CD4-positive, CD25-positive, alpha-beta regulatory T cell (primary cell): ENCODE measurements around the gene FUT8. TPM values are rescaled to one million over a fixed set of nuclear protein-coding genes. Genes with fewer than 3 reads are reported as not detected.
"Not testable (repeated sequence)": the region's sequence is repeated elsewhere in the genome, so short reads cannot be mapped to it uniquely, and the experiment has no call there.

Experiments used
- ATAC-seq, 2 donors: fragments of 150-1000 bp; cut with Tn5 transposase; one replicate each; pipeline ENCODE4 v1.10.0; 2021; ENCODE audit warnings: low read depth in 2 of 2, moderate number of reproducible peaks in 2 of 2, moderate library complexity in 1 of 2
- DNase-seq, 3 donors: peaks; one replicate each; pipeline versions ENCODE4 v3.0.0 to v3.0.0-alpha.2; 2012 to 2022; ENCODE audit warnings: mixed read lengths in 1 of 3
- H3K27ac ChIP-seq: one replicate; pipeline ENCODE4 v1.7.0; 2013; ENCODE audit warnings: mild to moderate bottlenecking, low read length; ENCODE audit not compliant: insufficient read depth, poor library complexity, severe bottlenecking
- H3K27me3 ChIP-seq: one replicate; pipeline ENCODE4 v1.7.0; 2013; ENCODE audit warnings: low read length; ENCODE audit not compliant: control insufficient read depth, insufficient read depth
- H3K36me3 ChIP-seq: one replicate; pipeline ENCODE4 v1.7.0; 2013; ENCODE audit warnings: mild to moderate bottlenecking, low read length, moderate library complexity; ENCODE audit not compliant: control insufficient read depth, insufficient read depth
- H3K4me1 ChIP-seq: 2 replicates; pipeline ENCODE4 v1.7.0; 2013; ENCODE audit warnings: mild to moderate bottlenecking, low read length; ENCODE audit not compliant: insufficient read depth, control insufficient read depth, poor library complexity, severe bottlenecking
- H3K4me3 ChIP-seq: one replicate; pipeline ENCODE4 v1.7.0; 2013; ENCODE audit warnings: low read depth, mild to moderate bottlenecking, low read length, moderate library complexity
- H3K9me3 ChIP-seq, 2 experiments: 1 replicate in 1 of 2; 2 replicates in 1 of 2; pipeline ENCODE4 v1.7.0; 2013; ENCODE audit warnings: low read length in 2 of 2, mild to moderate bottlenecking in 1 of 2, moderate library complexity in 1 of 2; ENCODE audit not compliant: control insufficient read depth in 2 of 2
- H3K27ac Mint-ChIP-seq, 3 donors: one replicate each; pipeline ENCODE4 v1.8.0; 2020 to 2022; ENCODE audit warnings: mild to moderate bottlenecking in 3 of 3, mixed read lengths in 3 of 3, moderate library complexity in 2 of 3
- H3K27me3 Mint-ChIP-seq: one replicate; pipeline ENCODE4 v1.8.0; 2022; ENCODE audit warnings: mild to moderate bottlenecking, mixed read lengths
- H3K36me3 Mint-ChIP-seq: one replicate; pipeline ENCODE4 v1.8.0; 2020; ENCODE audit warnings: mixed read lengths
- H3K4me1 Mint-ChIP-seq, 4 donors: one replicate each; pipeline ENCODE4 v1.8.0; 2020 to 2022; ENCODE audit warnings: mixed read lengths in 4 of 4, mild to moderate bottlenecking in 1 of 4
- H3K4me3 Mint-ChIP-seq, 4 donors: one replicate each; pipeline ENCODE4 v1.8.0; 2020 to 2022; ENCODE audit warnings: mild to moderate bottlenecking in 4 of 4, mixed read lengths in 4 of 4, moderate library complexity in 3 of 4
- H3K9me3 Mint-ChIP-seq, 7 donors: one replicate each; pipeline ENCODE4 v1.8.0; 2020 to 2022; ENCODE audit warnings: mixed read lengths in 7 of 7, mild to moderate bottlenecking in 3 of 7, moderate library complexity in 2 of 7
- polyA plus RNA-seq, 4 donors: library from polyadenylated mRNA; unstranded; fragments of 300-500 nt; fragmentation: Illumina TruSeq; gene quantifications; one replicate each; pipeline ENCODE4 v1.2.3, GENCODE V29; 2021
- total RNA-seq: library from RNA; stranded (reverse); gene quantifications from one replicate; pipeline ENCODE4 v1.2.3, GENCODE V29; 2022

Gene FUT8
- total and polyA plus RNA-seq, 5 donors from 2014 or later = 15.3 to 59.2 (median 22.2) TPM

DNA sequence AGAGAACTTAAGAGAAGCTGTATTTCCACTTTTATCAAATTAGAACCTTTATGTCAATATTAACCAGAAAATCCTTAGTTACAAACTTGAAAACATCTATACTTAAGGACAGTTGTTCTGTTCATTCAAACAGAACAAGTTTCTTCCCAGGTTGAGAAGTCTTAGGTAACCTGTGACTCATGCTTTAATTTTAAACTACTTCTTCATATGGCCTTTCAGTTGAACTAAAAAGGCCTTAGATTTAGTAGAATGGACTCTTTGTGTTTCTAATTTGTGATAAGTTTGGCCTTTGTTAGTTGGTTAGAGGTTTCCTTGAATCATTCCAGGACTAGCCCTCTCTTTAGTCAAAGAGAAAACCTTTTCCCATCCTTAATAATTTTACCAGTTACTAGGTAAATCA is 274.2 kb downstream of the FUT8 start:
- H3K36me3 Mint-ChIP-seq = peaks cover 17% of the 10 kb centered on the region
- no peak overlapping the region for H3K27ac Mint-ChIP-seq
- no peak overlapping the region for H3K4me3 Mint-ChIP-seq

DNA sequence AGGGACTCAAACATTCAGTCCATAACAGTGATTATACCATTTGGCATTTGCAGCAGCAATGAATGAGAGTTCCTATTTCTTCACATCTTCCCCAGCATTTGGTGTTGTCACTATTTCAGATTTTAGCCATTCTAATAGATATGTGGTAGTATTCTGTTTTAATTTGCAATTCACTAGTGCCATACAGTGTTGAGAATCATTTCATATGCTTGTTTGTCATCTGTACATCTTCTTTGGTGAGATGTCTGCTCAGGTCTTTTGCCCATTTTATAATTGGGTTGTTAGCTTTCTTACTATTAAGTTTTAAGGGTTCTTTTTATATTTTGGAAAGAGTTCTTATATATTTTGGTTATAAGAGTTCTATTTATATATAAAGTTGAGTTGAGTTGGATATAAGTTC is 276.5 kb downstream of the FUT8 start:
- H3K27me3 Mint-ChIP-seq = no peaks in the 10 kb centered on the region
- peaks cover 0 to 7% (median 0%) of the 10 kb centered on the region in 7 donors for H3K9me3 Mint-ChIP-seq
- H3K4me3 Mint-ChIP-seq = no peak overlapping the region
- peak overlapping the region in 1 of 3 donors; percentile 33 for H3K27ac Mint-ChIP-seq
- no peaks in the 10 kb centered on the region for H3K36me3 ChIP-seq
- ATAC-seq = no peak
- H3K9me3 ChIP-seq = no peaks in the 10 kb centered on the region
- H3K4me1 Mint-ChIP-seq = peaks cover 0 to 8% (median 6%) of the 10 kb centered on the region in 4 donors
- no peak overlapping the region for H3K27ac ChIP-seq
- no peaks in the 10 kb centered on the region for H3K4me1 ChIP-seq
- H3K36me3 Mint-ChIP-seq = peaks cover 17% of the 10 kb centered on the region
- DNase-seq = no peak
- H3K27me3 ChIP-seq = no peaks in the 10 kb centered on the region
- H3K4me3 ChIP-seq = no peak overlapping the region

More for the DNA sequence above, 274.2 kb downstream of the FUT8 start:
- no peak for DNase-seq
- H3K4me3 ChIP-seq = no peak overlapping the region
- ATAC-seq = no peak
- H3K9me3 ChIP-seq = no peaks in the 10 kb centered on the region
- no peaks in the 10 kb centered on the region for H3K27me3 Mint-ChIP-seq
- peaks cover 0 to 7% (median 0%) of the 10 kb centered on the region in 7 donors for H3K9me3 Mint-ChIP-seq
- H3K4me1 Mint-ChIP-seq = peaks cover 4 to 10% (median 8%) of the 10 kb centered on the region in 4 donors
- no peaks in the 10 kb centered on the region for H3K36me3 ChIP-seq
- no peaks in the 10 kb centered on the region for H3K27me3 ChIP-seq
- no peaks in the 10 kb centered on the region for H3K4me1 ChIP-seq
- H3K27ac ChIP-seq = no peak overlapping the region

DNA sequence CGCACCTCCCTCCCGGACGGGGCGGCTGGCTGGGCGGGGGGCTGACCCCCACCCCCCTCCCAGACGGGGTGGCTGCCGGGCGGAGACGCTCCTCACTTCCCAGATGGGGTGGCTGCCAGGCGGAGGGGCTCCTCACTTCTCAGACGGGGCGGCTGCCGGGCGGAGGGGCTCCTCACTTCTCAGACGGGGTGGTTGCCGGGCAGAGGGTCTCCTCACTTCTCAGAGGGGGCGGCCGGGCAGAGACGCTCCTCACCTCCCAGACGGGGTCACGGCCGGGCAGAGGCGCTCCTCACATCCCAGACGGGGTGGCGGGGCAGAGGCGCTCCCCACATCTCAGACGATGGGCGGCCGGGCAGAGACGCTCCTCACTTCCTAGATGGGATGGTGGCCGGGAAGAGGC is 280.0 kb downstream of the FUT8 start:
- not testable (repeated sequence) for H3K27ac ChIP-seq, ATAC-seq, H3K36me3 ChIP-seq, H3K27me3 Mint-ChIP-seq, H3K27ac Mint-ChIP-seq, DNase-seq, H3K4me3 ChIP-seq, H3K27me3 ChIP-seq, H3K4me1 ChIP-seq, H3K9me3 Mint-ChIP-seq, H3K4me3 Mint-ChIP-seq, H3K9me3 ChIP-seq
- peaks cover 0 to 13% (median 2%) of the 10 kb centered on the region in 4 donors for H3K4me1 Mint-ChIP-seq
- H3K36me3 Mint-ChIP-seq = peaks cover 12% of the 10 kb centered on the region

DNA sequence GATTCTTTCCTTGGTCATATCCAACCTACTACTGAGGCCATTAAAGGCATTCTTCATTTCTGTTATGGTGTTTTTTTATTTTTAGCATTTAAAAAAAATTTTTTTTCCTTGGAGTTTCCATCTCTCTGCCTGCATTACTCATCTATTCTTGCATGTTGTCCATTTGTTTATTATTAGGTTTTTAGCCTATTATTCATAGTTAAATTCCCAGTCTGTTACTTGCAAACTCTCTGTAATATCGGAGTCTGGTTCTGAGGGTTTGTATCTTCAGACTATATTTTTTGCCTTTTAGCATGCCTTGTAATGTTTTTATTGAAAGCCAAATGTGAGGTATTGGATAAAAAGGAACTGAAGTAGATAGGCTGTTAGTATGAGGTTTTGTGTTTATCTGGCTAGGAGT is 284.3 kb downstream of the FUT8 start:
- no peaks in the 10 kb centered on the region for H3K27me3 ChIP-seq
- peaks cover 0 to 23% (median 7%) of the 10 kb centered on the region in 4 donors for H3K4me1 Mint-ChIP-seq
- no peaks in the 10 kb centered on the region for H3K9me3 ChIP-seq
- no peak overlapping the region for H3K27ac ChIP-seq
- DNase-seq = no peak
- H3K27me3 Mint-ChIP-seq = no peaks in the 10 kb centered on the region
- no peaks in the 10 kb centered on the region for H3K36me3 Mint-ChIP-seq
- no peak overlapping the region for H3K4me3 Mint-ChIP-seq
- H3K27ac Mint-ChIP-seq = no peak overlapping the region
- H3K36me3 ChIP-seq = no peaks in the 10 kb centered on the region
- peaks cover 0 to 2% (median 0%) of the 10 kb centered on the region in 7 donors for H3K9me3 Mint-ChIP-seq
- H3K4me1 ChIP-seq = no peaks in the 10 kb centered on the region
- ATAC-seq = no peak
- no peak overlapping the region for H3K4me3 ChIP-seq

DNA sequence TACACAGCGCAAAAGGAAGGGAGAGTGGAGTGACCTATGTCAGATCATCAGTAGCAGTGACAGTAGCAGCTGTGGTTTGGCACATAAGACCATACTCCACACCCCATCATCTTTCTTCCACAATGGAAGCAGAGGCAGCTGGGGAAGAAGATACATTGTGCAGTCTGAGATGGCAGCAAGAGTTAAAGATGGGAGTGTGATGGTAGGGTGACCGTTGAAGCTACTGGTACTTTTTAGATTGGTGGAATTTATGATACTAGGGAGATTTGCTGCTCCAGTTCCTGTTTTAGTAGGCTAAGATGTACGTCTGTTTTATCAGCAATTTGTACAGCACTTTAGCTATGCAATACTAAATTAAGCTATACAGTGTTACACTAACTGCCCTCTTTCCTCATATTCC is 291.0 kb downstream of the FUT8 start:
- Mint-ChIP-seq H3K4me3 (no peak overlapping the region), H3K36me3 (peaks cover 22% of the 10 kb centered on the region), H3K9me3 (peaks cover 0 to 9% (median 1%) of the 10 kb centered on the region in 7 donors), H3K27ac (no peak overlapping the region), H3K27me3 (no peaks in the 10 kb centered on the region), H3K4me1 (peaks cover 9 to 34% (median 20%) of the 10 kb centered on the region in 4 donors)
- Histone ChIP-seq H3K4me1 (no peaks in the 10 kb centered on the region), H3K9me3 (no peaks in the 10 kb centered on the region), H3K36me3 (no peaks in the 10 kb centered on the region), H3K27ac (no peak overlapping the region), H3K4me3 (no peak overlapping the region), H3K27me3 (no peaks in the 10 kb centered on the region)
- no peak for DNase-seq
- no peak for ATAC-seq

DNA sequence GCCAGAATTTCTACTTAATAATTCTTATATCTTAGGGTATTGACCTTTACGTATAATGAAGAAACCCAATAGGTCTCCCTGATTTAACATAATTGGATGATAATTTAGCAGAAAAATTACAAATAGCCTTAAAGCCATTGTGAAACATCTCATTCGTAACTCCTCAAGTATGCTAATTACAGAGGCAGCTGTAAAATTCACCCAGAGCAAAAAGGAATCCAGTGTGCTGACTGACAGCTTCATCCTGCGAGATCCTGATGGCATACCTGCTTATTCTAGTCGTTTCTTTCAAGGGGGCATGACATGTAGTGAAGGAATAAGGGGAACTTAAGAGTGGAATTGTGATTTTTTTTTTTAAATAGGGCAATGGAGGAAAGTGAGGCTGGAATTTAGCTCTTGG is 291.5 kb downstream of the FUT8 start:
- DNase-seq (no peak), ATAC-seq (no peak)
- no peak overlapping the region for H3K4me3 Mint-ChIP-seq
- H3K27me3 ChIP-seq = no peaks in the 10 kb centered on the region
- H3K4me3 ChIP-seq = no peak overlapping the region
- H3K36me3 ChIP-seq = no peaks in the 10 kb centered on the region
- H3K9me3 Mint-ChIP-seq = peaks cover 0 to 9% (median 1%) of the 10 kb centered on the region in 7 donors
- H3K27ac Mint-ChIP-seq = no peak overlapping the region
- H3K4me1 Mint-ChIP-seq = peaks cover 11 to 34% (median 22%) of the 10 kb centered on the region in 4 donors
- H3K27ac ChIP-seq = no peak overlapping the region
- H3K27me3 Mint-ChIP-seq = no peaks in the 10 kb centered on the region
- H3K9me3 ChIP-seq = no peaks in the 10 kb centered on the region
- H3K36me3 Mint-ChIP-seq = peaks cover 24% of the 10 kb centered on the region
- no peaks in the 10 kb centered on the region for H3K4me1 ChIP-seq

DNA sequence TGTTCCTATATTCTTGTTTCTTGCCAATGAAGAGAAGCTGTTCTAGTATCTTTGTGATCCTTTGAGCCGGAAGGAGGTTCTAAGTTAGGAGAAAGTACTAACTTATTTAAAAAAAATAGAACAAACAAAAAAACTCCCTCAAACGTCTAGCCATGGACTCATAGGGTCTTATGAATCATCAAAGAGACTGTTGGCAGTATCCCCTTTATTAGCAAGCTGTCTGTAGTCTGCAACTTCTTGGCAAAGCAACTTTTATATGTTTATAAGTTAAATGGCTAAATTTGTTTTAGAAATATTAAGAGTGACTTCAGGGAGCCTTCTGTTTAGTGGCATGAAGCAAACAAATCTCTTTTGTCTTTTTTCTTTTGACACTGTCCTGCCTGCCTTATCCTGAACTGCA is 291.9 kb downstream of the FUT8 start:
- Histone ChIP-seq H3K9me3 (no peaks in the 10 kb centered on the region), H3K27ac (no peak overlapping the region), H3K36me3 (no peaks in the 10 kb centered on the region), H3K4me3 (no peak overlapping the region), H3K27me3 (no peaks in the 10 kb centered on the region), H3K4me1 (no peaks in the 10 kb centered on the region)
- Mint-ChIP-seq H3K27me3 (no peaks in the 10 kb centered on the region), H3K36me3 (peaks cover 24% of the 10 kb centered on the region), H3K4me1 (peaks cover 15 to 34% (median 20%) of the 10 kb centered on the region in 4 donors), H3K9me3 (peaks cover 0 to 9% (median 1%) of the 10 kb centered on the region in 7 donors), H3K27ac (peak overlapping the region in 2 of 3 donors; percentile 47 to 60), H3K4me3 (no peak overlapping the region)
- ATAC-seq (no peak), DNase-seq (no peak)

DNA sequence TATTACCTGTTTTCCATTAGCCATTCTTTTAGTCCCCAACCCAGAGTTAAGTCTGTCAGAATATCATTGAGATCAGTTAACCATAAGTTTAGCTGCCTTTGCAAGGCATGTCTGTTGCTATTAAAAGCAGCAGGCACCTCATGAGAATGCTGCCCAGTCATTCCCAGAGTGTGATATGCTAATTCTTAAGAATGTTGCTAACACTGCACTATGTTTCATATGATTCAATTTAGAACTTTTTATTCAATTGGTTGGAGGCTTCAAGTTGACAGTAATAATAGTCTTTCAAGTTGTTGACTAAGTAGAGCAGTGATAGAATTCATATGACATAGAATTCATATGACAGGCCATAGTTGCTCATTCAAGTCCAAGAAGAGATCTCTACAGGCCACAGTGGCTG is 292.3 kb downstream of the FUT8 start:
- no peaks in the 10 kb centered on the region for H3K9me3 ChIP-seq
- Mint-ChIP-seq H3K36me3 (peaks cover 24% of the 10 kb centered on the region), H3K9me3 (peaks cover 0 to 9% (median 1%) of the 10 kb centered on the region in 7 donors), H3K27ac (peak overlapping the region in 2 of 3 donors; percentile 47 to 60), H3K27me3 (no peaks in the 10 kb centered on the region), H3K4me3 (no peak overlapping the region), H3K4me1 (peaks cover 17 to 30% (median 19%) of the 10 kb centered on the region in 4 donors)
- no peak for ATAC-seq
- no peaks in the 10 kb centered on the region for H3K36me3 ChIP-seq
- DNase-seq = peak in 1 of 3 donors; percentile 54
- no peak overlapping the region for H3K27ac ChIP-seq
- no peaks in the 10 kb centered on the region for H3K4me1 ChIP-seq
- H3K4me3 ChIP-seq = no peak overlapping the region
- H3K27me3 ChIP-seq = no peaks in the 10 kb centered on the region
